HepG2 (cell line): ENCODE measurements around the gene TRMT1. TPM values are rescaled to one million over a fixed set of nuclear protein-coding genes. Genes with fewer than 3 reads are reported as not detected.

Experiments
- AKAP8 ChIP-seq: sonication (generic); formaldehyde crosslinking; IDR thresholded peaks from 2 replicates; pipeline ENCODE4 v1.5.1; 2020; ENCODE audit warnings: mild to moderate bottlenecking, missing genetic modification reagents
- GABPA ChIP-seq, 2 experiments: IDR thresholded peaks; 2 replicates each; pipeline ENCODE4 v1.6.1; 2011 to 2016; ENCODE audit warnings: low read depth in 2 of 2, low read length in 1 of 2, missing biosample characterization in 1 of 2, missing genetic modification characterization in 1 of 2
- GABPB1 ChIP-seq: IDR thresholded peaks from 2 replicates; pipeline ENCODE4 v1.6.1; 2016; ENCODE audit warnings: mild to moderate bottlenecking, missing genetic modification reagents, moderate library complexity, missing compliant biosample characterization
- HIVEP1 ChIP-seq: sonication (generic); formaldehyde crosslinking; IDR thresholded peaks from 2 replicates; pipeline ENCODE4 v1.4.0; 2020; ENCODE audit warnings: mild to moderate bottlenecking, missing genetic modification reagents
- MAZ ChIP-seq, 2 experiments: sonication (generic) in 1 of 2; formaldehyde crosslinking in 1 of 2; IDR thresholded peaks; 2 replicates each; pipeline versions ENCODE4 v1.5.0 to v1.6.1; 2012 to 2020; ENCODE audit warnings: low read depth in 2 of 2, mild to moderate bottlenecking in 2 of 2, borderline replicate concordance in 1 of 2, improper control_type of control experiment in 1 of 2, low read length in 1 of 2, missing genetic modification reagents in 1 of 2, moderate library complexity in 1 of 2
- MED13 ChIP-seq: sonication (generic); formaldehyde crosslinking; IDR thresholded peaks from 2 replicates; pipeline ENCODE4 v1.5.0; 2020; ENCODE audit warnings: missing genetic modification reagents
- PRPF4 ChIP-seq: fragments of 200-400 bp; formaldehyde crosslinking; IDR thresholded peaks from 2 replicates; pipeline ENCODE4 v1.6.1; 2016; ENCODE audit warnings: low read length, low read depth; ENCODE audit not compliant: poor library complexity, severe bottlenecking
- SOX6 ChIP-seq, 2 experiments: fragments of 450-650 bp in 1 of 2; sonication (generic) in 1 of 2; formaldehyde crosslinking in 1 of 2; IDR thresholded peaks; 2 replicates each; pipeline versions ENCODE4 v1.4.0 to v1.6.1; 2017 to 2020; ENCODE audit warnings: antibody characterized with exemption in 1 of 2, mild to moderate bottlenecking in 1 of 2, missing genetic modification reagents in 1 of 2
- ZNF766 ChIP-seq: sonication (generic); formaldehyde crosslinking; IDR thresholded peaks from 2 replicates; pipeline ENCODE4 v1.5.0; 2020; ENCODE audit warnings: missing genetic modification reagents, borderline replicate concordance
- ZNF773 ChIP-seq: sonication (generic); formaldehyde crosslinking; IDR thresholded peaks from 2 replicates; pipeline ENCODE4 v1.4.0; 2020; ENCODE audit warnings: missing genetic modification reagents, borderline replicate concordance
- polyA plus RNA-seq, 8 experiments: library from polyadenylated mRNA; depleted of rRNA in 3 of 8; stranded (reverse) in 7 of 8; unstranded in 1 of 8; fragments of >200 nt; fragmentation: Illumina TruSeq in 4 of 8; extraction: Trizol in 4 of 8; gene quantifications; 2 replicates each; pipeline versions ENCODE4 v1.2.1 to v1.2.3, GENCODE V29; 2011 to 2016; ENCODE audit warnings: low read depth in 4 of 8, missing spikeins in 1 of 8, mixed read lengths in 1 of 8; ENCODE audit not compliant: insufficient read depth in 1 of 8
- total RNA-seq, 5 experiments: library from RNA; depleted of rRNA; stranded (reverse); fragments of >200 nt; fragmentation: Illumina TruSeq; extraction: Trizol; gene quantifications; 2 replicates each; pipeline ENCODE4 v1.2.3, GENCODE V29; 2016; ENCODE audit warnings: low read depth in 1 of 5
- TF ChIP-seq, protein P1 (sequence below), 2 experiments: sonication (generic) in 1 of 2; formaldehyde crosslinking in 1 of 2; IDR thresholded peaks; 2 replicates each; pipeline versions ENCODE4 v1.5.1 to v1.6.1; 2011 to 2020; ENCODE audit warnings: borderline replicate concordance in 1 of 2, low read depth in 1 of 2, low read length in 1 of 2, mild to moderate bottlenecking in 1 of 2, missing genetic modification reagents in 1 of 2, moderate library complexity in 1 of 2
- TF ChIP-seq, protein P2 (sequence below): sonication (generic); formaldehyde crosslinking; IDR thresholded peaks from 2 replicates; pipeline ENCODE4 v1.4.0; 2020; ENCODE audit warnings: missing genetic modification reagents
- TF ChIP-seq, protein P3 (sequence below): sonication (generic); formaldehyde crosslinking; IDR thresholded peaks from 2 replicates; pipeline ENCODE4 v1.8.0; 2022; ENCODE audit warnings: mild to moderate bottlenecking, missing genetic modification reagents, moderate library complexity
- TF ChIP-seq, protein P4 (sequence below): sonication (generic); formaldehyde crosslinking; IDR thresholded peaks from 2 replicates; pipeline ENCODE4 v1.4.0; 2020; ENCODE audit warnings: missing genetic modification reagents

Gene TRMT1
- total and polyA plus RNA-seq, 2 of the 13 experiments (the other 11 are each of a cell fraction or from before 2014, with no cell fraction given): 35.5 to 44.1 TPM

DNA sequence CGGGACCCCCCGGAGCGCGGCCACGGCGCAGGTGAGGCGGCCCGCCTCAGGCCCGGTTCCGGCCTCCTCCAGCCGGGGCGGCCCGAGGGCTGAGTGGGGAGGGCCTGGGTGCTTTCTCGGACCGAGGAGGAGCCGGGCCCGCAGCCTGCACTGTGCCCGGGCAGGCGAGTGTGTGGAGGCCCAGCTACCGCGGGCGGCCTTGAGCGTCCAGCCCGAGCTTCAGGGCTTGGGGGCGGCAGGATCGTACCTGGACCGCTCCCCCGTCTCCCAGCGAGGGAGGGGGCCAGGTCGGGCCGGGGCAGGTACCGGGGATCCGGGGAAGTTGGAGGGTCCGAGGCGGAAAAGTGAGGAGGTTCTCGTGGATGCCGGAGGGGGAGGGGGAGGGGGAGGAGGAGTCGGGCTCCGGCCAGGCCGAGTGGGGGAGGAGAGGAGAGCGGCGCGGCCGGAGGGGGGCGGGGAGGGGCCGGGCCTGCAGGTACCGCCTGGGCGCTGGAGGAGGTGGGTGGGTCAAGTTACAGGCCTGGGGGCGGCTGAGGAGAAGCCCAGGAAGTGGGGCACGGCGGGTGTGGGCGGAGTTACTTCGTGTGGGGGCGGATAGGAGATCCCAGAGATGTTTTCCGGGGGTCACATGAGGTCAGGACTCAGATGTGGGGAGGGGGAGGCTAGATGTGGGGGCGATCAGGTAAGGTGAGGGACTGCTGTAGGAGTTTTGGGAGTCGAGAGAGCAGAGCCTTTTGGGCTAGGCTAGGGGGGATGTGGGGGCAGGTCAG lies 2.1 kb upstream of the TRMT1 start (continued):
- TF ChIP-seq, protein P1, sequence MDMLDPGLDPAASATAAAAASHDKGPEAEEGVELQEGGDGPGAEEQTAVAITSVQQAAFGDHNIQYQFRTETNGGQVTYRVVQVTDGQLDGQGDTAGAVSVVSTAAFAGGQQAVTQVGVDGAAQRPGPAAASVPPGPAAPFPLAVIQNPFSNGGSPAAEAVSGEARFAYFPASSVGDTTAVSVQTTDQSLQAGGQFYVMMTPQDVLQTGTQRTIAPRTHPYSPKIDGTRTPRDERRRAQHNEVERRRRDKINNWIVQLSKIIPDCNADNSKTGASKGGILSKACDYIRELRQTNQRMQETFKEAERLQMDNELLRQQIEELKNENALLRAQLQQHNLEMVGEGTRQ (IDR thresholded peaks at IDR 0.05; ENCODE audit: low read depth, low read length): no peak
- TF ChIP-seq, protein P1 (CRISPR knock-in tag; IDR thresholded peaks at IDR 0.05; ENCODE audit: borderline replicate concordance): no peak
- TF ChIP-seq SOX6 (IDR thresholded peaks at IDR 0.05): no peak
- peak; percentile 31; the same call in 1 of the 2 replicates for TF ChIP-seq SOX6 (CRISPR knock-in tag; IDR thresholded peaks at IDR 0.05)
- no peak for TF ChIP-seq MAZ (IDR thresholded peaks at IDR 0.05; ENCODE audit: borderline replicate concordance, low read depth, low read length)
- TF ChIP-seq MAZ (CRISPR knock-in tag; IDR thresholded peaks at IDR 0.05; ENCODE audit: low read depth): peak; percentile 10; the same call in 1 of the 2 replicates
- peak; percentile 62 for TF ChIP-seq PRPF4
- TF ChIP-seq GABPB1 (CRISPR knock-in tag): peak; percentile 39; the same call in 1 of the 2 replicates
- TF ChIP-seq ZNF766 (CRISPR knock-in tag): 0 out of 2 replicates have a peak, but pooled peaks have one; percentile 7
- TF ChIP-seq, protein P2, sequence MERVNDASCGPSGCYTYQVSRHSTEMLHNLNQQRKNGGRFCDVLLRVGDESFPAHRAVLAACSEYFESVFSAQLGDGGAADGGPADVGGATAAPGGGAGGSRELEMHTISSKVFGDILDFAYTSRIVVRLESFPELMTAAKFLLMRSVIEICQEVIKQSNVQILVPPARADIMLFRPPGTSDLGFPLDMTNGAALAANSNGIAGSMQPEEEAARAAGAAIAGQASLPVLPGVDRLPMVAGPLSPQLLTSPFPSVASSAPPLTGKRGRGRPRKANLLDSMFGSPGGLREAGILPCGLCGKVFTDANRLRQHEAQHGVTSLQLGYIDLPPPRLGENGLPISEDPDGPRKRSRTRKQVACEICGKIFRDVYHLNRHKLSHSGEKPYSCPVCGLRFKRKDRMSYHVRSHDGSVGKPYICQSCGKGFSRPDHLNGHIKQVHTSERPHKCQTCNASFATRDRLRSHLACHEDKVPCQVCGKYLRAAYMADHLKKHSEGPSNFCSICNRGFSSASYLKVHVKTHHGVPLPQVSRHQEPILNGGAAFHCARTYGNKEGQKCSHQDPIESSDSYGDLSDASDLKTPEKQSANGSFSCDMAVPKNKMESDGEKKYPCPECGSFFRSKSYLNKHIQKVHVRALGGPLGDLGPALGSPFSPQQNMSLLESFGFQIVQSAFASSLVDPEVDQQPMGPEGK (CRISPR knock-in tag): peak; percentile 82
- no peak for TF ChIP-seq GABPA (IDR thresholded peaks at IDR 0.05; ENCODE audit: low read depth, low read length)
- TF ChIP-seq GABPA (CRISPR knock-in tag; IDR thresholded peaks at IDR 0.05; ENCODE audit: low read depth): 0 out of 2 replicates have a peak, but pooled peaks have one; percentile 20
- TF ChIP-seq MED13: peak; percentile 47; the same call in 1 of the 2 replicates
- TF ChIP-seq, protein P3, sequence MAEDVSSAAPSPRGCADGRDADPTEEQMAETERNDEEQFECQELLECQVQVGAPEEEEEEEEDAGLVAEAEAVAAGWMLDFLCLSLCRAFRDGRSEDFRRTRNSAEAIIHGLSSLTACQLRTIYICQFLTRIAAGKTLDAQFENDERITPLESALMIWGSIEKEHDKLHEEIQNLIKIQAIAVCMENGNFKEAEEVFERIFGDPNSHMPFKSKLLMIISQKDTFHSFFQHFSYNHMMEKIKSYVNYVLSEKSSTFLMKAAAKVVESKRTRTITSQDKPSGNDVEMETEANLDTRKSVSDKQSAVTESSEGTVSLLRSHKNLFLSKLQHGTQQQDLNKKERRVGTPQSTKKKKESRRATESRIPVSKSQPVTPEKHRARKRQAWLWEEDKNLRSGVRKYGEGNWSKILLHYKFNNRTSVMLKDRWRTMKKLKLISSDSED (CRISPR knock-in tag): no peak
- 0 out of 2 replicates have a peak, but pooled peaks have one; percentile 55 for TF ChIP-seq AKAP8 (CRISPR knock-in tag)
- TF ChIP-seq, protein P4, sequence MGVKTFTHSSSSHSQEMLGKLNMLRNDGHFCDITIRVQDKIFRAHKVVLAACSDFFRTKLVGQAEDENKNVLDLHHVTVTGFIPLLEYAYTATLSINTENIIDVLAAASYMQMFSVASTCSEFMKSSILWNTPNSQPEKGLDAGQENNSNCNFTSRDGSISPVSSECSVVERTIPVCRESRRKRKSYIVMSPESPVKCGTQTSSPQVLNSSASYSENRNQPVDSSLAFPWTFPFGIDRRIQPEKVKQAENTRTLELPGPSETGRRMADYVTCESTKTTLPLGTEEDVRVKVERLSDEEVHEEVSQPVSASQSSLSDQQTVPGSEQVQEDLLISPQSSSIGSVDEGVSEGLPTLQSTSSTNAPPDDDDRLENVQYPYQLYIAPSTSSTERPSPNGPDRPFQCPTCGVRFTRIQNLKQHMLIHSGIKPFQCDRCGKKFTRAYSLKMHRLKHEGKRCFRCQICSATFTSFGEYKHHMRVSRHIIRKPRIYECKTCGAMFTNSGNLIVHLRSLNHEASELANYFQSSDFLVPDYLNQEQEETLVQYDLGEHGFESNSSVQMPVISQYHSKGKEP (CRISPR knock-in tag): no peak
- 0 out of 2 replicates have a peak, but pooled peaks have one; percentile 36 for TF ChIP-seq ZNF773 (CRISPR knock-in tag)
- peak; percentile 62; the same call in 1 of the 2 replicates for TF ChIP-seq HIVEP1
